Caki2 (cell line): ENCODE results near the gene LPXN. TPM values are rescaled to one million over a fixed set of nuclear protein-coding genes. Genes with fewer than 3 reads are reported as not detected.

Experiments
- DNase-seq: peaks from one replicate; pipeline ENCODE4 v3.0.0-alpha.2; 2015; ENCODE audit warnings: low read depth
- in situ Hi-C: cut with HindIII; loops from 2 replicates; pipeline ENCODE4 v1.10.0; 2016; ENCODE audit warnings: low sequenced_read_pairs, low pct_unique_long_range_greater_than_20kb, mixed read lengths
- total RNA-seq: library from RNA; depleted of rRNA; stranded (reverse); fragments of >200 nt; shearing (Covaris generic); gene quantifications from 2 replicates; pipeline ENCODE4 v1.2.3, GENCODE V29; 2014; ENCODE audit warnings: low replicate concordance; rRNA removed

Gene LPXN
- total RNA-seq: 0.46 and 0.54 TPM in 2 replicates

- in situ Hi-C loops: no loop called here
- no peak for DNase-seq
These were observed at the start of gene LPXN for GRCh38 chr11:58575377-58576020. LPXN (minus strand) TSS chr11:58575856; CDS start chr11:58575772, 84 bp downstream.

DNA sequence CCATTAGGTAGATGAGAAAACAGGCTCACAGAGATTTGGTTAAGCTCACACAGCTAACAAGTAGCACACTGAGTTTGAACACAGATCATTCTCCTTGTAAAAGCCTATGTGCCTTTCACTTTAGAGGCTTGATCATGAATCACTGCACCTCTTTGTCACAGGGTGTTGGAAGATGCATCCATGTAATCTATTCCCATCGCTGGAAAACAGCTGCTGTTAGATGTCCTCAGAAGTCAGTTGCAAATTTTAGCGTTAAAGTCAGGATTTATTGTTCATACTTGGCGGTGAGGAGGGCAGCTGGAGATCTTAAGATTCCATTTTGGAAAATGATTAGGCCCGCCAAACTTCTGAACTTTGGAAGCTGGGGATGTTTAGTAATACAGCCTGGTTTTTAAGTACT, 49.4 kb upstream of the LPXN start:
- in situ Hi-C loops: no loop called here
- no peak for DNase-seq

DNA sequence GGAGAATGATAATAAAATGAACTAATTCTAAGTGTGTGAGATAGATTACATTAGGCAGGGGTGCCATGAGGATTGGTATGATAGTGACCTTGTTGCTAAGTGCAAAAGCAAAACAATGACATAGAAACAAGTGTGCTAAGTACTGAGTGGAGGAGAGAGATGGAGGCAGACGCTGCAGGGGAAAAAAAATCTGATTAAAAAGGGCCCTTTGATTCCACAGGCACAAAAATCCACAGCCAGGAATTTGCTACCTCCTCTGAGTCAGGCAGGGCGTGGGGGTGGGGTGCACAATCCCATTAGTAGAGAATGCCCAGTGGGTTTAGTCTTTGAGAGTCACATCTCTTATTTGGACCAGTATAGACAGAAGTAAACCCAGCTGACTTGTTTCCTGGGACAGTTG, 46.7 kb upstream of the LPXN start, which contains the start of gene CNTF:
CNTF (plus strand) TSS at position 322 of the 400 bp plus-strand sequence. CDS start 88 bp downstream, outside the sequence.
- no peak for DNase-seq
- in situ Hi-C loops: no loop called here

DNA sequence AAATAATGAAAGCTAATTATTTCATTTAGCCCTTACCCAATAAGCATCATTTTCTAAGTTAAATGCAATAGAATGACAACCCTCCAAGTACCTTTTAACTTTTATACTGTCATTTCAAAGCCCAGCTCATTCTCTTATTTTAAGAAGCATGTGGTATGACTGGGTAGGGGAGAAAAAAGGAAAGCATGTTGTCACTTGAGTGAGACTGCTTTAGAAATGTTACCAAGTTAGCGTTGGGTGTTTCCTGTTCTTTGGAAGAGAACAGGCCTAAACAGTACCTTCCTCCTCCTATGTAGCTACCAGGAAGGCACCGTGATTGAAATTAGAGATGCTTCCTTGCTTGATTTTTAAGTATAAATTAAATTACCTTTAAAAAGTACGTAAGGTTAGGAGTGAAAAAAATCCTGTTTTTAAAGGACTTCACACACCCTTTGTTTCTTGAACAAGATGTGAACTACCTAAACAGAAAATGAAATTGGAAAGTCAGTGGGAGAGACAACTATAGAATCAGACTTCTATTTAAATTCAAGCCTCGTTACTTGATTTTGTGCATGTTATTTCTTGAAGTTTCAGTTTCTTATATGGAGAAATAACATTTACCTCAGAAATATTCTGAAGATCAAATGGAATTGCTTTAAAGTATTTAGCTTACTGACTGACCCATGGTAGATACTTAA, 46.1 kb upstream of the LPXN start:
- DNase-seq: no peak
- in situ Hi-C loops: no loop called here

DNA sequence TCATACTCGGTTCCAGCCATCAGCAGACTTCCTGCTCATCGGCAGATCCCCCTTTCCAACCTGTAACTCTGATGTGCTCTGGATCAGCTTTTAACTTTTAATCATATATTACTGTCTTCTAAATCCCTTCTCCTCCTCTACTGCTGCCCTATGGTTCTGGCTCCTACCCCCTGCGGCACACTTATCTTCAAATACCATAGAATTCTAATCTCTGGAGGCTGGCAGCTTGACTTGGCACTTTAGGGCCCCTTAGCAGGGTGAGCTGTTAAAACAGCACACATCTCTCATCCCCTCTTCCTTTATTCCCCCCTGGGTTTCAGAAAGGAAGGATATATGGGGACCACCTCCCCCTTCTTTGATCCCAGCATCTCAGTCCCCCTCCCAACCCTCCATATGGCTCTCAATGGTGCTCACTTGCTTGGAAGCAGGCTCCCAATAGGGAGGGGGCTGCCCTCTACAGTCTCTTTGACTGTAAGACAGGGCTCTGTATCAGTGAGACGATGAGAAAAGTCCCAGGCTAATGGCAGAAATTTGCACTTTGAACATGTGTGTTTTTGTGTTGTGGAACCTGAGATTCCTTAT, 42.4 kb upstream of the LPXN start:
- no peak for DNase-seq
- in situ Hi-C loops: no loop called here

- DNase-seq: no peak
- in situ Hi-C loops: no loop called here
These were observed 40.9 kb upstream of the LPXN start for GRCh38 chr11:58616594-58616993.

DNA sequence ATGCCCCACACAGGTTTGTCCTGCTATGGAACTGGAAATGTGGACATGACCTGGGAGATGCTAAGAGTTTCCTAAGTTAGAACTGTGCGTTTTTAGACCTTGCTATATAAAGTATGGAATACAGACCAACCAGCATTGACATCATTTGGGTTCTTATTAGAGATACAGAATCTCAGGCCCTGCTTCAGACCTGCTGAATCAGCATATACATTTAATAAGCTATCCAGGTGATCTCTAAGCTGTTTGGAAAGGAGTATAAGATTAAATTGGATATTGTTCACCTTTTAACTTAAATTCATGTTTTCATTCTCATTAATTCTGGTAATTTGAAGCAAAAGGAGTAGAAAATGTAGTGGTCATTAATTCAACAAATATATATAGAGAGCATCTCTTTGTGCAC, 39.9 kb upstream of the LPXN start:
- no peak for DNase-seq
- in situ Hi-C loops: no loop called here

- no peak for DNase-seq
- in situ Hi-C loops: no loop called here
These were observed 37.6 kb upstream of the LPXN start for GRCh38 chr11:58613228-58613627.

- in situ Hi-C loops: no loop called here
- no peak for DNase-seq
These were observed 34.1 kb upstream of the LPXN start for GRCh38 chr11:58609723-58610122.

DNA sequence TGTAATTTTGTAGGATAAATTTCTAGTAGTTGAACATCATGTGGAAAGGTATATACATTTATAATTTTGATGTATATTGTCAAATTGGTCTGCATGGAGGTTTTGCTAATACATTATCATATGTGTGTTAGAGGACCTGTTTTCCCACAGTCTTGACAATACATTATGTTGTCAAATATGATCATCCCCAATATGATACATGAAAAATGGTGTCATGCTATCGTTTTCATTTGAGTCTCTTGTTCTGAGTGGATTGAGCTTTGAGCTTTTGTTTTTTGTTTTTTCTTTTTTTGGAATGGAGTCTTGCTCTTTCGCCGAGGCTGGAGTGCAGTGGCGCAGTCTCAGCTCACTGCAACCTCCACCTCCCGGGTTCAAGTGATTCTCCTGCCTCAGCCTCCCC, 32.7 kb upstream of the LPXN start:
- in situ Hi-C loops: no loop called here
- DNase-seq: no peak

- in situ Hi-C loops: no loop called here
These were observed 31.5 kb upstream of the LPXN start for GRCh38 chr11:58606930-58607714.

GRCh38 chr11:58600510-58600909, 24.9 kb upstream of the LPXN start:
- in situ Hi-C loops: no loop called here

More at GRCh38 chr11:58606930-58607714, 31.5 kb upstream of the LPXN start:
- DNase-seq: no peak

DNA sequence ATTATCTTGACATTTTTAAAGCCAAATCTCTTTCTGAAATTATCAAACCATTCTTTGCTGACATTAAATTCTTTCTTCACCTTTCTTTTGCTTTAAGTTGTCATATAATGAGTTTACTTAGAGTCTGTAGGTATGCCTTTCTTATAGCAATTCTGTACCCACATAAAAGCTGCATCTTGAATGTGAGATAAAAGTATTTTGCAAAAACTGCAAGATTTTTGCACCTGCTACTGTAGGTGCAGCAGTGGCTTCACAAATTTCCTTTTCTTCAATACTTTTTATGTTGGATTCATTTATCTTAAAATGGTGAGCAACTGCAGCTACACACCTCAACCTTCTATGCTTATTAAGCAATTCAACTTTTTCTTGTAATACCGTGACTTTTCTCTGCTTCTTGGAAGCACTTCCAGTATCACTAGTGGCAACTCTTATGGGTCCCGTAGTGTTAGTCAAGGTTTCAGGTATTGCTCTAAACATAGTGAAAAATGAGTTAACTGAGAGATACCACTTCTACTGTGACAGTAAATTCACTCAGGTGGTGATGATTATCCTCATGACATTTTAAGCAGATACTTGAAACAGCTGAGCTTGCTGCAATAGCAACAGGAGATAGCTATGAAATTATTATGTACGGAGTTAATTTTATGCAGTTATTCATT, 22.0 kb upstream of the LPXN start:
- in situ Hi-C loops: no loop called here
- DNase-seq: no peak

More at GRCh38 chr11:58600510-58600909, 24.9 kb upstream of the LPXN start:
- no peak for DNase-seq

GRCh38 chr11:58596621-58597020, 21.0 kb upstream of the LPXN start:
- no peak for DNase-seq
- in situ Hi-C loops: no loop called here

GRCh38 chr11:58594826-58595225, 19.2 kb upstream of the LPXN start:
- in situ Hi-C loops: no loop called here
- DNase-seq: no peak

- in situ Hi-C loops: no loop called here
- no peak for DNase-seq
These were observed 17.3 kb upstream of the LPXN start for GRCh38 chr11:58592760-58593472.

GRCh38 chr11:58591659-58592058, 16.0 kb upstream of the LPXN start:
- no peak for DNase-seq
- in situ Hi-C loops: no loop called here

- in situ Hi-C loops: no loop called here
- DNase-seq: no peak
These were observed 11.3 kb upstream of the LPXN start for GRCh38 chr11:58586998-58587397.
